ENCODE measurements around the gene PERCC1. TPM values are rescaled to one million over a fixed set of nuclear protein-coding genes. Genes with fewer than 3 reads are reported as not detected.

Gene PERCC1
- total RNA-seq, 1 experiment from 2014 or later, result not detected

DNA sequence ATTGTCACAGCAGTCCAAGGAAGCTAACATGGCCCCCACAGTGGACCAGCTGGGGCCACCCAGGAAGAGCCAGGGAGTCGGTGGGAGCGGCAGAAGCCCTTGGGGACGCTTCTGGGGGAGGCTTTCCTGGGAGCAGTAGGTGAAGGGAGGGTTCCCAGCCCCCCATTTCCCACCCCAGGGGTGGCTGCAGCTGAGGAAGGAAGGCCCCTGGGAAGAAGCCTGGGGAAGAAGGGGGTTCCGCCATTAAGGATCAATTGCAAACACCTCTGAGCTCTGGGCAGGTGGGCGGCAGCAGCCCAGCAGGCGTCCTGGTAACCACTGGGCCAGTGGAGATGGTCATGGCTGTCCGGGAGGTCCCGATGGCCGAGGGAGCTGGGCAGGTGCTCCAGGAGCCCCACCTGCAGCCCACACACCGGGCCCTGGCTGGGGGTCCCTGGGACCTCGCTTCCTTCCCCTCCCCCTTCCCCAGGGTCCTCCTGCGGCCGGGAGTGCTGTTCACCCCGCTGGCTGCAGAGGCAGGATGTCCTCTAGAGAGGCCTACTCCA, 592 bp upstream of the PERCC1 start (continued):
- TF ChIP-seq NR3C1 (CRISPR knock-in tag; conservative IDR thresholded peaks at IDR 0.05; ENCODE audit: low read depth) (no peak), SMAD4 (CRISPR knock-in tag; IDR thresholded peaks at IDR 0.05) (no peak), EMX1 (CRISPR knock-in tag; IDR thresholded peaks at IDR 0.05) (no peak), ZNF138 (CRISPR knock-in tag; conservative IDR thresholded peaks at IDR 0.05) (no peak), NR1H2 (CRISPR knock-in tag; IDR thresholded peaks at IDR 0.05) (no peak), NFE2L1 (CRISPR knock-in tag; IDR thresholded peaks at IDR 0.05) (no peak), FOXP1 (CRISPR knock-in tag; IDR thresholded peaks at IDR 0.05; ENCODE audit: borderline replicate concordance) (no peak), ZNF396 (CRISPR knock-in tag; IDR thresholded peaks at IDR 0.05; ENCODE audit: borderline replicate concordance) (no peak), ZNF232 (CRISPR knock-in tag; IDR thresholded peaks at IDR 0.05) (no peak)
- TF ChIP-seq, protein P1, sequence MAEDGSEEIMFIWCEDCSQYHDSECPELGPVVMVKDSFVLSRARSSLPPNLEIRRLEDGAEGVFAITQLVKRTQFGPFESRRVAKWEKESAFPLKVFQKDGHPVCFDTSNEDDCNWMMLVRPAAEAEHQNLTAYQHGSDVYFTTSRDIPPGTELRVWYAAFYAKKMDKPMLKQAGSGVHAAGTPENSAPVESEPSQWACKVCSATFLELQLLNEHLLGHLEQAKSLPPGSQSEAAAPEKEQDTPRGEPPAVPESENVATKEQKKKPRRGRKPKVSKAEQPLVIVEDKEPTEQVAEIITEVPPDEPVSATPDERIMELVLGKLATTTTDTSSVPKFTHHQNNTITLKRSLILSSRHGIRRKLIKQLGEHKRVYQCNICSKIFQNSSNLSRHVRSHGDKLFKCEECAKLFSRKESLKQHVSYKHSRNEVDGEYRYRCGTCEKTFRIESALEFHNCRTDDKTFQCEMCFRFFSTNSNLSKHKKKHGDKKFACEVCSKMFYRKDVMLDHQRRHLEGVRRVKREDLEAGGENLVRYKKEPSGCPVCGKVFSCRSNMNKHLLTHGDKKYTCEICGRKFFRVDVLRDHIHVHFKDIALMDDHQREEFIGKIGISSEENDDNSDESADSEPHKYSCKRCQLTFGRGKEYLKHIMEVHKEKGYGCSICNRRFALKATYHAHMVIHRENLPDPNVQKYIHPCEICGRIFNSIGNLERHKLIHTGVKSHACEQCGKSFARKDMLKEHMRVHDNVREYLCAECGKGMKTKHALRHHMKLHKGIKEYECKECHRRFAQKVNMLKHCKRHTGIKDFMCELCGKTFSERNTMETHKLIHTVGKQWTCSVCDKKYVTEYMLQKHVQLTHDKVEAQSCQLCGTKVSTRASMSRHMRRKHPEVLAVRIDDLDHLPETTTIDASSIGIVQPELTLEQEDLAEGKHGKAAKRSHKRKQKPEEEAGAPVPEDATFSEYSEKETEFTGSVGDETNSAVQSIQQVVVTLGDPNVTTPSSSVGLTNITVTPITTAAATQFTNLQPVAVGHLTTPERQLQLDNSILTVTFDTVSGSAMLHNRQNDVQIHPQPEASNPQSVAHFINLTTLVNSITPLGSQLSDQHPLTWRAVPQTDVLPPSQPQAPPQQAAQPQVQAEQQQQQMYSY (CRISPR knock-in tag; IDR thresholded peaks at IDR 0.05), result no peak
- TF ChIP-seq, protein P2, sequence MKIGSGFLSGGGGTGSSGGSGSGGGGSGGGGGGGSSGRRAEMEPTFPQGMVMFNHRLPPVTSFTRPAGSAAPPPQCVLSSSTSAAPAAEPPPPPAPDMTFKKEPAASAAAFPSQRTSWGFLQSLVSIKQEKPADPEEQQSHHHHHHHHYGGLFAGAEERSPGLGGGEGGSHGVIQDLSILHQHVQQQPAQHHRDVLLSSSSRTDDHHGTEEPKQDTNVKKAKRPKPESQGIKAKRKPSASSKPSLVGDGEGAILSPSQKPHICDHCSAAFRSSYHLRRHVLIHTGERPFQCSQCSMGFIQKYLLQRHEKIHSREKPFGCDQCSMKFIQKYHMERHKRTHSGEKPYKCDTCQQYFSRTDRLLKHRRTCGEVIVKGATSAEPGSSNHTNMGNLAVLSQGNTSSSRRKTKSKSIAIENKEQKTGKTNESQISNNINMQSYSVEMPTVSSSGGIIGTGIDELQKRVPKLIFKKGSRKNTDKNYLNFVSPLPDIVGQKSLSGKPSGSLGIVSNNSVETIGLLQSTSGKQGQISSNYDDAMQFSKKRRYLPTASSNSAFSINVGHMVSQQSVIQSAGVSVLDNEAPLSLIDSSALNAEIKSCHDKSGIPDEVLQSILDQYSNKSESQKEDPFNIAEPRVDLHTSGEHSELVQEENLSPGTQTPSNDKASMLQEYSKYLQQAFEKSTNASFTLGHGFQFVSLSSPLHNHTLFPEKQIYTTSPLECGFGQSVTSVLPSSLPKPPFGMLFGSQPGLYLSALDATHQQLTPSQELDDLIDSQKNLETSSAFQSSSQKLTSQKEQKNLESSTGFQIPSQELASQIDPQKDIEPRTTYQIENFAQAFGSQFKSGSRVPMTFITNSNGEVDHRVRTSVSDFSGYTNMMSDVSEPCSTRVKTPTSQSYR (CRISPR knock-in tag; IDR thresholded peaks at IDR 0.05), result no peak
- TF ChIP-seq, protein P3, sequence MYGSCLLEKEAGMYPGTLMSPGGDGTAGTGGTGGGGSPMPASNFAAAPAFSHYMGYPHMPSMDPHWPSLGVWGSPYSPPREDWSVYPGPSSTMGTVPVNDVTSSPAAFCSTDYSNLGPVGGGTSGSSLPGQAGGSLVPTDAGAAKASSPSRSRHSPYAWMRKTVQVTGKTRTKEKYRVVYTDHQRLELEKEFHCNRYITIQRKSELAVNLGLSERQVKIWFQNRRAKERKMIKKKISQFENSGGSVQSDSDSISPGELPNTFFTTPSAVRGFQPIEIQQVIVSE (CRISPR knock-in tag; IDR thresholded peaks at IDR 0.05; ENCODE audit: borderline replicate concordance), result no peak

DNA sequence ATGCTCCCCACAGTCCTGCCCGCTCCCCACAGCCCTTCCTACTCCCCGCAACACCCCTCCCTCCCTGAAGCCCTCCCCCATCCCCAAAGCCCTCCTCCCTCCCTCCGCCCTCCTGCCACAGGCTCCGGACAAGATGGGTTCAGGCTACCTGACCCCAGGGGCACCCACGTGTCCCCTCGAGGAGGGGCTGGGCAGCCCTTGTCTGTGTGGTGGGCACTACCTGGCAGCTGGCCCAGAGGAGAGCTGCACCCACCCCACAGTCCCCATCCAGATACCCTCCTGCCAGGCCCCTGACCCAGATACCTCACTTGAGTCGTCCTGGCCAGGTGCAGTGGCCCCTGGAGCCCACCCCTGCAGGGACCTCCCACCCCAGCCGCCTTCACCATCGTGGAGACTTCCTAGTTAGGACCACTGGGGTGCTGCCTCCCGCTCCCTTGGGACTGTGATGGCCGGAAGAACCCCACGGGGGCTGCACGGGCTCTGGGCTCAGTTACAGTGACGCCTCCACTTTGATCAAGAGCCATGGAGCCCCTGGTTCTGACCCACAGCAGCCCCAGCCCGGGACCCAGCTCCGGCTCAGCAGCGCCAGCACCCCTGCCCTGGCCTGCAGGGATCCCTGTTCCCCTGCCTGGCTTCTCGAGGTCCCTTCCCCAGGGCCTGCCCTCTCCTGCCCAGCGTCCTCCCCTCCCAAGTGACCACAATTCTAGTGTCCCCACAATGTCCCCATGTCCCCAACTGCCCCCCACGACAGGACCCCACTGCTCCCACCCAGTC, 806 bp downstream of the PERCC1 start:
- Mint-ChIP-seq H3K36me3 (no peaks in the 10 kb centered on the region), H3K27ac (no peak overlapping the region), H3K27me3 (ENCODE audit: low read depth) (no peaks in the 10 kb centered on the region), H3K4me1 (no peaks in the 10 kb centered on the region), H3K9me3 (no peaks in the 10 kb centered on the region), H3K4me3 (no peak overlapping the region)
- ChIA-PET CTCF (no interaction called here), POLR2A (no interaction called here)
- no peak for ATAC-seq
- DNase-seq (ENCODE audit: low spot score), result no peak
- TF ChIP-seq, protein P4, sequence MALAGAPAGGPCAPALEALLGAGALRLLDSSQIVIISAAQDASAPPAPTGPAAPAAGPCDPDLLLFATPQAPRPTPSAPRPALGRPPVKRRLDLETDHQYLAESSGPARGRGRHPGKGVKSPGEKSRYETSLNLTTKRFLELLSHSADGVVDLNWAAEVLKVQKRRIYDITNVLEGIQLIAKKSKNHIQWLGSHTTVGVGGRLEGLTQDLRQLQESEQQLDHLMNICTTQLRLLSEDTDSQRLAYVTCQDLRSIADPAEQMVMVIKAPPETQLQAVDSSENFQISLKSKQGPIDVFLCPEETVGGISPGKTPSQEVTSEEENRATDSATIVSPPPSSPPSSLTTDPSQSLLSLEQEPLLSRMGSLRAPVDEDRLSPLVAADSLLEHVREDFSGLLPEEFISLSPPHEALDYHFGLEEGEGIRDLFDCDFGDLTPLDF (CRISPR knock-in tag; IDR thresholded peaks at IDR 0.05), result no peak
- TF ChIP-seq MYBL2 (CRISPR knock-in tag; IDR thresholded peaks at IDR 0.05) (no peak), ZNF396 (CRISPR knock-in tag; IDR thresholded peaks at IDR 0.05; ENCODE audit: borderline replicate concordance) (no peak), PRRX2 (CRISPR knock-in tag; IDR thresholded peaks at IDR 0.05) (no peak), ZNF416 (CRISPR knock-in tag; IDR thresholded peaks at IDR 0.05) (no peak), NFYB (CRISPR knock-in tag; conservative IDR thresholded peaks at IDR 0.05; ENCODE audit: low read depth) (no peak), ZNF138 (CRISPR knock-in tag; conservative IDR thresholded peaks at IDR 0.05) (no peak), ZNF423 (CRISPR knock-in tag; IDR thresholded peaks at IDR 0.05) (no peak)
- TF ChIP-seq, protein P1 (CRISPR knock-in tag; IDR thresholded peaks at IDR 0.05), result no peak
